ENCODE measurements around the gene ADAMTS17.

The ADAMTS17 gene

DNA sequence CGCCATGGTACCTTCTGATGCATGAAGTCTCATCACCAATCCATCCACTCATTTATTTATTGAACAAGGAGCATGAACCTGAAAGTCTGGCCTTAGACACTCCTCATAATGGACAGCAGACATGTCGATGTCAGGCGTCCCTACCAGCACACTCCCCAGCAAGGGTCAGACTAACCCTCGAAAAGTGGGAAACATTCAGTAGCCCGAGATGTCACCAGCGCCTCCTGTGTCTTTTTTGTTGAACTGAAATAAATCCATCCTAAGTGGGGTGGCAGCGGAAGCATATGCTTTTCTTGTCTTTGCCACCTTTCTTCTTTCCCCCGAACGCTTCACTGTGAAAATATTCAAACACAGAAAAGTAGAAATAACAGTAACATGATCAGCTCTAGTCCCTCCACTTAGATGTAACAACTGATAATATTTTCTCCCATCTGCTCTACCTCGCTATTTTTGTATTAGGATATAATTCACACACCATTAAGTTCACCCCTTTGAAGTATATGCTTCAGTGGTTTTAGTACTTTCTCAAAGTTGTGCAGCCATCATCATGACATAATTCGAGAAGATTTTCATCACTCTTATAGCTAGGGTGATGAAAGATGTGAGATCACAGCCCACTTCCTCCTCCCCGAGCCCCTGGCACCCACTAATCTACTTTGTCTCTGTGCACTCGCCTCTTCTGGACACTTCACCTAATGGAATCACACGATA is 121.6 kb downstream of the ADAMTS17 start:
- no peaks in the 10 kb centered on the region for H3K27me3 ChIP-seq (ENCODE audit: control insufficient read depth in 1 of 2, insufficient read depth in 2 of 2, low read length in 2 of 2)
- H3K9ac ChIP-seq (ENCODE audit: low read length in 2 of 2) = no peak overlapping the region
- H3K4me1 ChIP-seq (ENCODE audit: control insufficient read depth, insufficient read depth, low read length) = peaks cover 9% of the 10 kb centered on the region
- no peak overlapping the region for H3K4me3 ChIP-seq (ENCODE audit: low read length in 2 of 2)
- no peaks in the 10 kb centered on the region for H3K36me3 ChIP-seq (ENCODE audit: control insufficient read depth in 2 of 2, insufficient read depth in 2 of 2, low read length in 2 of 2)
- no peaks in the 10 kb centered on the region for H3K9me3 ChIP-seq (ENCODE audit: control insufficient read depth in 2 of 2, low read length in 2 of 2)
- no peak overlapping the region for H3K27ac ChIP-seq (ENCODE audit: low read length)

GRCh38 chr15:100218434-100218833 is 123.3 kb downstream of the ADAMTS17 start:
- no peak overlapping the region for H3K9ac ChIP-seq (ENCODE audit: low read length in 2 of 2)
- no peak overlapping the region for H3K4me3 ChIP-seq (ENCODE audit: low read length in 2 of 2)
- H3K36me3 ChIP-seq (ENCODE audit: control insufficient read depth in 2 of 2, insufficient read depth in 2 of 2, low read length in 2 of 2) = no peaks in the 10 kb centered on the region
- no peaks in the 10 kb centered on the region for H3K9me3 ChIP-seq (ENCODE audit: control insufficient read depth in 2 of 2, low read length in 2 of 2)
- H3K27me3 ChIP-seq (ENCODE audit: control insufficient read depth in 1 of 2, insufficient read depth in 2 of 2, low read length in 2 of 2) = no peaks in the 10 kb centered on the region
- peaks cover 17% of the 10 kb centered on the region for H3K4me1 ChIP-seq (ENCODE audit: control insufficient read depth, insufficient read depth, low read length)
- H3K27ac ChIP-seq (ENCODE audit: low read length) = no peak overlapping the region

DNA sequence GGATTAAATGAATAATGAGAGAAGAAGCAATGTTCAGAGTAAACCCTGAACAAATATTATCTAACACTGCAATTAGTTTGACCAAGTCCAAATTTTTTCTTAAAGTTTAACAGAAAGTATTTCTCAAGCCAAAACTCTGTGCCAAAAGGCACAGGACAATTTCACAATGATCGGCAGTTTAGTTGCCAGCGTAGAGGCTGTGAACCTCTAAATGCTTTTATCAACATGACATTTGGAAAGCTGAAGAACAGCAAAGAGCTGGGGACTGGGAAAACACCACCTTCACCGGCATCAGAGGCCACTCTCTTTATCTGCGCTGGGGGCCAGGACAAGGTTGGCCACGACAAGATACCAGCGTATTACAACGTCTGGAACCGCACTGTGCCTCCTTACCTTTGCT is 125.6 kb downstream of the ADAMTS17 start:
- Histone ChIP-seq H3K9ac (ENCODE audit: low read length in 2 of 2) (no peak overlapping the region), H3K4me1 (ENCODE audit: control insufficient read depth, insufficient read depth, low read length) (peaks cover 21% of the 10 kb centered on the region), H3K27me3 (ENCODE audit: control insufficient read depth in 1 of 2, insufficient read depth in 2 of 2, low read length in 2 of 2) (no peaks in the 10 kb centered on the region), H3K4me3 (ENCODE audit: low read length in 2 of 2) (no peak overlapping the region), H3K27ac (ENCODE audit: low read length) (no peak overlapping the region), H3K9me3 (ENCODE audit: control insufficient read depth in 2 of 2, low read length in 2 of 2) (no peaks in the 10 kb centered on the region), H3K36me3 (ENCODE audit: control insufficient read depth in 2 of 2, insufficient read depth in 2 of 2, low read length in 2 of 2) (no peaks in the 10 kb centered on the region)

DNA sequence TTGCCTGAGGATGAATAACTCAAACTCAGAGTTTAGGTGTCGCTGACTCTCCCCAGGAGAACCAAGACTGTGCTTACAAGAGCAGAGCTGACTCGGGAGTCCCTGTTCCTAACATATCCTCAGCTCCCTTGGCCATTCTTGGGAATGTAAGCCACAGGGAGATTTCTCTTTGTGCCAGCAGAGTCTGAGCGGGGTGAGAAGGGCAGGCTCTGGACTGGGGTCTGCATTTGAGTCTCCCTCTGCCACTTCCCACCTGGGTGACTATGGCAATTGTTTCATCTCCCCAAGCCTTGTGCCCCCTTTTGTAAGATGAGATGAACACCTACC is 126.0 kb downstream of the ADAMTS17 start:
- peaks cover 21% of the 10 kb centered on the region for H3K4me1 ChIP-seq (ENCODE audit: control insufficient read depth, insufficient read depth, low read length)
- no peaks in the 10 kb centered on the region for H3K36me3 ChIP-seq (ENCODE audit: control insufficient read depth in 2 of 2, insufficient read depth in 2 of 2, low read length in 2 of 2)
- no peak overlapping the region for H3K4me3 ChIP-seq (ENCODE audit: low read length in 2 of 2)
- no peak overlapping the region for H3K9ac ChIP-seq (ENCODE audit: low read length in 2 of 2)
- H3K27me3 ChIP-seq (ENCODE audit: control insufficient read depth in 1 of 2, insufficient read depth in 2 of 2, low read length in 2 of 2) = no peaks in the 10 kb centered on the region
- H3K9me3 ChIP-seq (ENCODE audit: control insufficient read depth in 2 of 2, low read length in 2 of 2) = no peaks in the 10 kb centered on the region
- no peak overlapping the region for H3K27ac ChIP-seq (ENCODE audit: low read length)

DNA sequence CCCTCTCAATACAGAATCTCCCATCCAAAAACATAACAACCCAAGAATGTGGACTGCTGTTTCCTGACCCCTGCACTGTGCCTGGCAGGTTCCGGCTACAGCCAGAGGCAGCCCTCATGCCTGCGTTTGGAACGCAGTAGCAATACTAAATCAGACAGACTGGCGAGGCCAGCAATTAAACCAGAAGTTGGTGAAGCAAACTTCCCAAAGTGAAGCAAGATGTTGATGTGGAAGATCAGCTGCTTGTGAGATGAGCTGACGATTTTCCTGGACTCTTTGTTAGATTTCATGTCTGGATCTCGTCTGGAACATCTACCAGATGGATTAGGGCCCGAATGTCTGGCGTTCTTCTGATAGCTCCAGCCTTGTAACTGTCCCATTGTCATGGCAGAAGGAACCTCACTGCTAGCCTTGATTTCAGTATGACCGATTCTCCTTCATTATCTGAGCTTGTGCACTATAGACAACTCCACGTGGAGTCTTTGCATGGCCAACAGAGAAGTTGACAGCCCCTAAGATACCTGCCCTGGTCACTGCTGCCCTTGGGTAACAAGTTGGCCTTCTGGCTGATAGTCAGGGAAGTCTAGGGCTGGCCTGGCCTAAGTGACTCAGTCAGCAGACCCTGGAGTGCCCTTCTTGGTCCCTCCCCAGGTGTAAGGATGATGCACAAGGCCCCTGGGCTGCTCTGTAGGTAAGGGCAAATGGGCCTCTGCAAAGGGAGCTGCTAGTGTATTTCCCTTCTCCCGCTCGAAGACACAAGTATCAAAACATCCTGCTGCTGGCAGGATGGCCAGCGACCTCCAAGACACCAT is 126.5 kb downstream of the ADAMTS17 start:
- Histone ChIP-seq H3K9ac (ENCODE audit: low read length in 2 of 2) (no peak overlapping the region), H3K9me3 (ENCODE audit: control insufficient read depth in 2 of 2, low read length in 2 of 2) (no peaks in the 10 kb centered on the region), H3K4me1 (ENCODE audit: control insufficient read depth, insufficient read depth, low read length) (peaks cover 21% of the 10 kb centered on the region), H3K36me3 (ENCODE audit: control insufficient read depth in 2 of 2, insufficient read depth in 2 of 2, low read length in 2 of 2) (no peaks in the 10 kb centered on the region), H3K4me3 (ENCODE audit: low read length in 2 of 2) (no peak overlapping the region), H3K27me3 (ENCODE audit: control insufficient read depth in 1 of 2, insufficient read depth in 2 of 2, low read length in 2 of 2) (no peaks in the 10 kb centered on the region), H3K27ac (ENCODE audit: low read length) (no peak overlapping the region)

GRCh38 chr15:100211855-100212850 is 129.6 kb downstream of the ADAMTS17 start:
- Histone ChIP-seq H3K9ac (ENCODE audit: low read length in 2 of 2) (no peak overlapping the region), H3K27ac (ENCODE audit: low read length) (no peak overlapping the region), H3K9me3 (ENCODE audit: control insufficient read depth in 2 of 2, low read length in 2 of 2) (no peaks in the 10 kb centered on the region), H3K4me3 (ENCODE audit: low read length in 2 of 2) (no peak overlapping the region), H3K4me1 (ENCODE audit: control insufficient read depth, insufficient read depth, low read length) (peaks cover 34% of the 10 kb centered on the region), H3K36me3 (ENCODE audit: control insufficient read depth in 2 of 2, insufficient read depth in 2 of 2, low read length in 2 of 2) (no peaks in the 10 kb centered on the region), H3K27me3 (ENCODE audit: control insufficient read depth in 1 of 2, insufficient read depth in 2 of 2, low read length in 2 of 2) (no peaks in the 10 kb centered on the region)

DNA sequence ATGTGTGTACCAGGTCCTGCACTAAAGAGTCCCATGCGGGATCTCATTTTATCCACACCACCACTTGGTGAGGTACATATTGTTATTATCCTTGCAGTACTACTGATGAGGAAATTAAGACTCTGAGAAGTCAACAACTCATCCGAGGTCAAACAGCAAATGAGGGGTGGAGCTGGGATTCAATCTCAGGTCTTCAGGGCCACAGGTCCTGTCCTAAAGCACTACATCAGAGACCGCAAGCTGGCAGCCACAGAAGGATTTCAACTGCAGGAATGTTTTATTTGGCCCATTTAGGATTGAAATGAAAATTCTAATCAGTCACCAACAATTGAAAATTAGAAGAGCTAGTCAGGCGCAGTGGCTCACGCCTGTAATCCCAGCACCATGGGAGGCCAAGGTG is 131.4 kb downstream of the ADAMTS17 start:
- no peaks in the 10 kb centered on the region for H3K9me3 ChIP-seq (ENCODE audit: control insufficient read depth in 2 of 2, low read length in 2 of 2)
- no peak overlapping the region for H3K27ac ChIP-seq (ENCODE audit: low read length)
- H3K27me3 ChIP-seq (ENCODE audit: control insufficient read depth in 1 of 2, insufficient read depth in 2 of 2, low read length in 2 of 2) = no peaks in the 10 kb centered on the region
- H3K4me1 ChIP-seq (ENCODE audit: control insufficient read depth, insufficient read depth, low read length) = peaks cover 35% of the 10 kb centered on the region
- no peak overlapping the region for H3K9ac ChIP-seq (ENCODE audit: low read length in 2 of 2)
- no peaks in the 10 kb centered on the region for H3K36me3 ChIP-seq (ENCODE audit: control insufficient read depth in 2 of 2, insufficient read depth in 2 of 2, low read length in 2 of 2)
- H3K4me3 ChIP-seq (ENCODE audit: low read length in 2 of 2) = no peak overlapping the region

GRCh38 chr15:100208921-100209603 is 132.7 kb downstream of the ADAMTS17 start:
- Histone ChIP-seq H3K9ac (ENCODE audit: low read length in 2 of 2) (no peak overlapping the region), H3K9me3 (ENCODE audit: control insufficient read depth in 2 of 2, low read length in 2 of 2) (no peaks in the 10 kb centered on the region), H3K27ac (ENCODE audit: low read length) (no peak overlapping the region), H3K4me3 (ENCODE audit: low read length in 2 of 2) (no peak overlapping the region), H3K36me3 (ENCODE audit: control insufficient read depth in 2 of 2, insufficient read depth in 2 of 2, low read length in 2 of 2) (peaks cover 0 to 2% of the 10 kb centered on the region in 2 donors), H3K4me1 (ENCODE audit: control insufficient read depth, insufficient read depth, low read length) (peaks cover 28% of the 10 kb centered on the region), H3K27me3 (ENCODE audit: control insufficient read depth in 1 of 2, insufficient read depth in 2 of 2, low read length in 2 of 2) (no peaks in the 10 kb centered on the region)

- Histone ChIP-seq H3K36me3 (ENCODE audit: control insufficient read depth in 2 of 2, insufficient read depth in 2 of 2, low read length in 2 of 2) (peaks cover 0 to 2% of the 10 kb centered on the region in 2 donors), H3K9me3 (ENCODE audit: control insufficient read depth in 2 of 2, low read length in 2 of 2) (no peaks in the 10 kb centered on the region)
These were observed 134.7 kb downstream of the ADAMTS17 start for GRCh38 chr15:100207053-100207452.

DNA sequence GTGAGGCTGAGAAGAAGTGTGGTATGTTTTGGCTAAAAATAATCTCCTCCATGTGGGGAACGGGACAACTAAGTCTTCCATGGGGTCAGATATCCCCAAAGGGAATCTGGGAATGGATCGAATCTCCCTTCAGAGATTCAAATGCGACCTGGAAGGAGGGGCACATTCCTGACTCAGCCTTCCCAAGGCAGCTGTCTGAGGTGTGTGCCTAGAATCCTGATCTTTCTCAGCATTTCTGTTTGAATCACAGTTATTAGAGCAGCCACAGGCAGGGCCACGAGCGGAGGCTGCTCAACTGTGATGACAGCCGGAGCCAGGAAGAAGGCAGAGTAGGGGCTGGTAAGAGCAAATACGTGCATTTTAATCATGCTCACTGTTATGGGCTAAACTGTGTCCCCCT is 135.1 kb downstream of the ADAMTS17 start:
- no peak overlapping the region for H3K4me3 ChIP-seq (ENCODE audit: low read length in 2 of 2)
- no peaks in the 10 kb centered on the region for H3K9me3 ChIP-seq (ENCODE audit: control insufficient read depth in 2 of 2, low read length in 2 of 2)
- no peaks in the 10 kb centered on the region for H3K27me3 ChIP-seq (ENCODE audit: control insufficient read depth in 1 of 2, insufficient read depth in 2 of 2, low read length in 2 of 2)
- no peak overlapping the region for H3K9ac ChIP-seq (ENCODE audit: low read length in 2 of 2)
- no peak overlapping the region for H3K27ac ChIP-seq (ENCODE audit: low read length)
- H3K4me1 ChIP-seq (ENCODE audit: control insufficient read depth, insufficient read depth, low read length) = peaks cover 21% of the 10 kb centered on the region
- H3K36me3 ChIP-seq (ENCODE audit: control insufficient read depth in 2 of 2, insufficient read depth in 2 of 2, low read length in 2 of 2) = peaks cover 0 to 2% of the 10 kb centered on the region in 2 donors

More at GRCh38 chr15:100207053-100207452, 134.7 kb downstream of the ADAMTS17 start:
- no peak overlapping the region for H3K9ac ChIP-seq (ENCODE audit: low read length in 2 of 2)
- no peak overlapping the region for H3K27ac ChIP-seq (ENCODE audit: low read length)
- no peaks in the 10 kb centered on the region for H3K27me3 ChIP-seq (ENCODE audit: control insufficient read depth in 1 of 2, insufficient read depth in 2 of 2, low read length in 2 of 2)
- H3K4me3 ChIP-seq (ENCODE audit: low read length in 2 of 2) = no peak overlapping the region
- H3K4me1 ChIP-seq (ENCODE audit: control insufficient read depth, insufficient read depth, low read length) = peaks cover 24% of the 10 kb centered on the region

Data from stomach smooth muscle (tissue), 2 donors.